CD14-positive monocyte (primary cell): ENCODE measurements around the gene CA7. TPM values are rescaled to one million over a fixed set of nuclear protein-coding genes. Genes with fewer than 3 reads are reported as not detected.

Experiments
- DNase-seq, 3 donors: peaks; one replicate each; pipeline ENCODE4 v3.0.0-alpha.2; 2011 to 2022
- H2AFZ ChIP-seq: 2 replicates; pipeline ENCODE4 v1.6.0; 2012; ENCODE audit warnings: mild to moderate bottlenecking, low read depth, low read length, inconsistent platforms; ENCODE audit not compliant: insufficient read depth, poor library complexity, severe bottlenecking
- H3K27ac ChIP-seq, 2 donors: 1 replicate in 1 of 2; 2 replicates in 1 of 2; pipeline ENCODE4 v1.5.1; 2012 to 2013; ENCODE audit warnings: low read length in 2 of 2, control low read depth in 1 of 2, inconsistent platforms in 1 of 2, low read depth in 1 of 2, mild to moderate bottlenecking in 1 of 2
- H3K27me3 ChIP-seq, 2 donors: one replicate each; pipeline versions ENCODE4 v1.6.0 to v1.6.1; 2011 to 2013; ENCODE audit warnings: low read length in 2 of 2; ENCODE audit not compliant: control insufficient read depth in 2 of 2, insufficient read depth in 2 of 2
- H3K36me3 ChIP-seq, 2 donors: replicated peaks in 1 of 2; 1 replicate in 1 of 2; 2 replicates in 1 of 2; pipeline versions ENCODE4 v1.5.1 to v1.6.1; 2012 to 2013; ENCODE audit warnings: low read length in 2 of 2, control low read depth in 1 of 2, inconsistent platforms in 1 of 2, mild to moderate bottlenecking in 1 of 2; ENCODE audit not compliant: insufficient read depth in 2 of 2, control insufficient read depth in 1 of 2
- H3K4me1 ChIP-seq, 2 donors: 1 replicate in 1 of 2; 2 replicates in 1 of 2; pipeline versions ENCODE4 v1.5.1 to v1.6.1; 2012 to 2013; ENCODE audit warnings: low read length in 2 of 2, control low read depth in 1 of 2, inconsistent platforms in 1 of 2, mild to moderate bottlenecking in 1 of 2, moderate library complexity in 1 of 2; ENCODE audit not compliant: insufficient read depth in 2 of 2, control insufficient read depth in 1 of 2
- H3K4me2 ChIP-seq: replicated peaks from 2 replicates; pipeline ENCODE3; 2012; ENCODE audit warnings: low read length, moderate library complexity, mild to moderate bottlenecking; ENCODE audit not compliant: poor library complexity, severe bottlenecking; ENCODE audit errors: extremely low read depth
- H3K4me3 ChIP-seq, 3 experiments: fragments of 200-600 bp in 1 of 3; sonication (generic) in 1 of 3; replicated peaks in 1 of 3; 1 replicate in 2 of 3; 2 replicates in 1 of 3; pipeline ENCODE4 v1.5.1; 2011 to 2013; ENCODE audit warnings: low read length in 3 of 3, mild to moderate bottlenecking in 3 of 3, control low read depth in 2 of 3, low read depth in 2 of 3, inconsistent platforms in 1 of 3, moderate library complexity in 1 of 3
- H3K79me2 ChIP-seq: 2 replicates; pipeline ENCODE4 v1.6.0; 2012; ENCODE audit warnings: mild to moderate bottlenecking, control low read depth, inconsistent platforms, low read length, moderate library complexity; ENCODE audit not compliant: insufficient read depth
- H3K9ac ChIP-seq: 2 replicates; pipeline ENCODE4 v1.6.0; 2017; ENCODE audit warnings: low read length, mild to moderate bottlenecking; ENCODE audit not compliant: insufficient read depth, poor library complexity, severe bottlenecking
- H3K9me3 ChIP-seq, 2 donors: replicated peaks in 1 of 2; 1 replicate in 1 of 2; 2 replicates in 1 of 2; pipeline versions ENCODE4 v1.5.1 to v1.6.1; 2012 to 2013; ENCODE audit warnings: low read length in 2 of 2, control low read depth in 1 of 2; ENCODE audit not compliant: control insufficient read depth in 1 of 2, insufficient read depth in 1 of 2
- H4K20me1 ChIP-seq: 2 replicates; pipeline ENCODE4 v1.6.0; 2012; ENCODE audit warnings: mild to moderate bottlenecking, low read length, control low read depth, moderate library complexity; ENCODE audit not compliant: insufficient read depth
- H3K27ac Mint-ChIP-seq, 7 donors: one replicate each; pipeline ENCODE4 v1.8.0; 2020; ENCODE audit warnings: mild to moderate bottlenecking in 7 of 7, mixed read lengths in 7 of 7, moderate library complexity in 6 of 7, inconsistent platforms in 2 of 7
- H3K27me3 Mint-ChIP-seq, 3 donors: one replicate each; pipeline ENCODE4 v1.8.0; 2021 to 2022; ENCODE audit warnings: low read depth in 3 of 3, mild to moderate bottlenecking in 3 of 3, mixed read lengths in 3 of 3, moderate library complexity in 3 of 3, inconsistent platforms in 1 of 3
- H3K36me3 Mint-ChIP-seq, 2 donors: one replicate each; pipeline ENCODE4 v1.8.0; 2020; ENCODE audit warnings: mixed read lengths in 2 of 2, inconsistent platforms in 1 of 2, mild to moderate bottlenecking in 1 of 2
- H3K4me1 Mint-ChIP-seq: one replicate; pipeline ENCODE4 v1.8.0; 2020; ENCODE audit warnings: mild to moderate bottlenecking, mixed read lengths
- H3K4me3 Mint-ChIP-seq, 2 donors: one replicate each; pipeline ENCODE4 v1.8.0; 2020; ENCODE audit warnings: mild to moderate bottlenecking in 2 of 2, mixed read lengths in 2 of 2, moderate library complexity in 1 of 2
- H3K9me3 Mint-ChIP-seq, 7 donors: one replicate each; pipeline ENCODE4 v1.8.0; 2020 to 2022; ENCODE audit warnings: mixed read lengths in 7 of 7, mild to moderate bottlenecking in 6 of 7, moderate library complexity in 6 of 7, inconsistent platforms in 2 of 7
- WGBS: methylation state at CpG from one replicate; pipeline ENCODE4 v1.1.5; 2013; ENCODE audit warnings: missing lambda C conversion rate; ENCODE audit not compliant: insufficient coverage; 5-methylcytosine and 5-hydroxymethylcytosine counted together
- intact Hi-C, 2 donors: fragments of 100-400 bp; cut with micrococcal nuclease; formaldehyde crosslinking; loops; one replicate each; pipeline versions ENCODE4 v1.15.0 to v1.15.1; 2023
- polyA plus RNA-seq, 3 donors: library from polyadenylated mRNA; depleted of rRNA in 1 of 3; unstranded in 2 of 3; stranded (reverse) in 1 of 3; fragments of 300-500 nt in 2 of 3; fragments of >200 nt in 1 of 3; fragmentation: Illumina TruSeq in 2 of 3; gene quantifications; 1 replicate in 2 of 3; 2 replicates in 1 of 3; pipeline ENCODE4 v1.2.3, GENCODE V29; 2012 to 2021
- TF ChIP-seq, protein P1 (sequence below): fragments of 200-600 bp; IDR thresholded peaks from one replicate; pipeline ENCODE4 v1.8.0; 2022; ENCODE audit warnings: antibody characterized with exemption, mild to moderate bottlenecking

The CA7 gene
- polyA plus RNA-seq, 3 donors, result not detected

- Mint-ChIP-seq H3K36me3 (peaks cover 7% of the 10 kb centered on the region in 2 donors), H3K27me3 (peaks cover 4 to 7% (median 5%) of the 10 kb centered on the region in 3 donors), H3K9me3 (peaks cover 0 to 3% (median 0%) of the 10 kb centered on the region in 7 donors), H3K27ac (peak overlapping the region in 1 of 7 donors; percentile 66), H3K4me1 (no peaks in the 10 kb centered on the region), H3K4me3 (no peak overlapping the region)
- H3K9me3 ChIP-seq, result no peaks in the 10 kb centered on the region
- H4K20me1 ChIP-seq, result no peaks in the 10 kb centered on the region
- DNase-seq, result no peak
- intact Hi-C loops, result no loop called here
- no peaks in the 10 kb centered on the region for H3K79me2 ChIP-seq
- no peak overlapping the region for H3K4me2 ChIP-seq
- H2AFZ ChIP-seq, result no peak overlapping the region
- H3K27me3 ChIP-seq, result no peaks in the 10 kb centered on the region
- no peak overlapping the region for H3K4me3 ChIP-seq
- H3K36me3 ChIP-seq, result no peaks in the 10 kb centered on the region
- no CpG with 5 or more reads among the region's 2 CpGs for WGBS
- TF ChIP-seq, protein P1, sequence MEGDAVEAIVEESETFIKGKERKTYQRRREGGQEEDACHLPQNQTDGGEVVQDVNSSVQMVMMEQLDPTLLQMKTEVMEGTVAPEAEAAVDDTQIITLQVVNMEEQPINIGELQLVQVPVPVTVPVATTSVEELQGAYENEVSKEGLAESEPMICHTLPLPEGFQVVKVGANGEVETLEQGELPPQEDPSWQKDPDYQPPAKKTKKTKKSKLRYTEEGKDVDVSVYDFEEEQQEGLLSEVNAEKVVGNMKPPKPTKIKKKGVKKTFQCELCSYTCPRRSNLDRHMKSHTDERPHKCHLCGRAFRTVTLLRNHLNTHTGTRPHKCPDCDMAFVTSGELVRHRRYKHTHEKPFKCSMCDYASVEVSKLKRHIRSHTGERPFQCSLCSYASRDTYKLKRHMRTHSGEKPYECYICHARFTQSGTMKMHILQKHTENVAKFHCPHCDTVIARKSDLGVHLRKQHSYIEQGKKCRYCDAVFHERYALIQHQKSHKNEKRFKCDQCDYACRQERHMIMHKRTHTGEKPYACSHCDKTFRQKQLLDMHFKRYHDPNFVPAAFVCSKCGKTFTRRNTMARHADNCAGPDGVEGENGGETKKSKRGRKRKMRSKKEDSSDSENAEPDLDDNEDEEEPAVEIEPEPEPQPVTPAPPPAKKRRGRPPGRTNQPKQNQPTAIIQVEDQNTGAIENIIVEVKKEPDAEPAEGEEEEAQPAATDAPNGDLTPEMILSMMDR, result no peak
- no peaks in the 10 kb centered on the region for H3K4me1 ChIP-seq
- no peak overlapping the region for H3K9ac ChIP-seq
- no peak overlapping the region for H3K27ac ChIP-seq
Observed at GRCh38 chr16:66890799-66891198, 46.6 kb downstream of the CA7 start.

DNA sequence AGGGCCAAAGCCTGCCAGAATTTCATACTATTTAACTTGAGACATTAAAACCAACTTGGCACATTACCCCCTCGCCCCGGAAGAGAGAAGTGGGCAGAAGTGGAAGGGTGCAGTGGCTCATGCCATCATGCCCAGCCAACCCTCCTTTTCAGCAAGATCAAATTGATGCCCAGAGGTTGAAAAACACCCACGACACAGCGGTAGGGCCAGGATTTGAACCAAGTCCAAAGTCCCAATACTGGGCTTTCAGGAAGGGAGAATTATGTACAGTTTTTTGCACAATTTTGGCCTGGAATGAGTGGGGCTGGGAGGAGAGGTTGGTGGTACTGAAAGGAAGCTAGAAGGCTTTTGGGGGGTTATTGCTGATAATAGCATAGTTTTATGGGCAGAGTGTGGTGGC lies 47.1 kb downstream of the CA7 start:
- H3K9me3 ChIP-seq, result no peaks in the 10 kb centered on the region
- no peak overlapping the region for H2AFZ ChIP-seq
- H3K36me3 ChIP-seq, result no peaks in the 10 kb centered on the region
- Mint-ChIP-seq H3K4me3 (no peak overlapping the region), H3K27me3 (peaks cover 5 to 8% (median 7%) of the 10 kb centered on the region in 3 donors), H3K4me1 (no peaks in the 10 kb centered on the region), H3K27ac (no peak overlapping the region), H3K9me3 (peaks cover 0 to 3% (median 0%) of the 10 kb centered on the region in 7 donors), H3K36me3 (peaks cover 7% of the 10 kb centered on the region in 2 donors)
- H3K4me2 ChIP-seq, result no peak overlapping the region
- no peaks in the 10 kb centered on the region for H3K4me1 ChIP-seq
- H3K27ac ChIP-seq, result no peak overlapping the region
- H4K20me1 ChIP-seq, result no peaks in the 10 kb centered on the region
- WGBS, result no CpG with 5 or more reads among the region's 4 CpGs
- intact Hi-C loops, result no loop called here
- no peaks in the 10 kb centered on the region for H3K79me2 ChIP-seq
- DNase-seq, result no peak
- no peak overlapping the region for H3K9ac ChIP-seq
- no peaks in the 10 kb centered on the region for H3K27me3 ChIP-seq
- no peak overlapping the region for H3K4me3 ChIP-seq
- TF ChIP-seq, protein P1, result no peak
